ENCODE results near the gene MTUS2. TPM values are rescaled to one million over a fixed set of nuclear protein-coding genes. Genes with fewer than 3 reads are reported as not detected.

MTUS2 gene
- total RNA-seq, 1 experiment from 2014 or later: 0.35 TPM

- no peaks in the 10 kb centered on the region for H3K4me1 ChIP-seq (ENCODE audit: insufficient read depth, low read length)
- peak overlapping the region; percentile 80 for H3K4me2 ChIP-seq (ENCODE audit: insufficient read depth, insufficient read length, low read length)
- H3T11ph ChIP-seq (ENCODE audit: low read length): no peak overlapping the region
- H3K27ac Mint-ChIP-seq: no peak overlapping the region
- H3K4me3 Mint-ChIP-seq: peak overlapping the region; percentile 69 to 91; a peak in 4 of 5 replicates
- DNase-seq: no peak
- no peak overlapping the region for H3K4ac ChIP-seq (ENCODE audit: low read depth, low read length)
- no peak overlapping the region for H3K18ac ChIP-seq (ENCODE audit: insufficient read length, low read depth, low read length)
- H3K27me3 Mint-ChIP-seq (ENCODE audit: low read depth): peaks cover 36% of the 10 kb centered on the region
- no peak overlapping the region for H2BK15ac ChIP-seq (ENCODE audit: low read depth, low read length)
- no peak overlapping the region for H2BK12ac ChIP-seq (ENCODE audit: insufficient read length, low read depth, low read length)
- no peak overlapping the region for H3K23ac ChIP-seq (ENCODE audit: insufficient read length, low read depth, low read length)
- H2BK120ac ChIP-seq (ENCODE audit: low read depth, low read length, poor library complexity, severe bottlenecking): no peak overlapping the region
- WGBS (ENCODE audit: extremely low coverage, insufficient read length, low lambda C conversion rate): no CpG with 5 or more reads among the region's 2 CpGs
- H3K36me3 Mint-ChIP-seq (ENCODE audit: insufficient read depth in 1 of 3, low read depth in 3 of 3): no peaks in the 10 kb centered on the region
- H3K79me2 ChIP-seq (ENCODE audit: insufficient read depth, low read length): no peaks in the 10 kb centered on the region
- no peak overlapping the region for H4K8ac ChIP-seq (replicated peaks; ENCODE audit: insufficient read length, low read depth, low read length)
- no peaks in the 10 kb centered on the region for H3K9me3 ChIP-seq (ENCODE audit: control insufficient read depth, low read depth, low read length)
- H3K14ac ChIP-seq (ENCODE audit: insufficient read depth, low read length): no peak overlapping the region
- no peak overlapping the region for H2AFZ ChIP-seq (ENCODE audit: low read length)
- no peaks in the 10 kb centered on the region for H3K27me3 ChIP-seq (ENCODE audit: insufficient read depth, low read length)
- no peaks in the 10 kb centered on the region for H4K20me1 ChIP-seq (ENCODE audit: control insufficient read depth, insufficient read depth, insufficient read length)
- peaks cover 9% of the 10 kb centered on the region for H3K23me2 ChIP-seq (ENCODE audit: insufficient read length, low read depth, low read length, poor library complexity, severe bottlenecking)
- H2AK5ac ChIP-seq (ENCODE audit: insufficient read length, low read length): no peak overlapping the region
- peaks cover 22 to 24% of the 10 kb centered on the region in 2 experiments for H3K4me1 Mint-ChIP-seq
- H3K9ac ChIP-seq (ENCODE audit: extremely low read depth, insufficient read length, low read length): no peak overlapping the region
- H2BK20ac ChIP-seq (ENCODE audit: low read depth, low read length, poor library complexity, severe bottlenecking): no peak overlapping the region
- no peaks in the 10 kb centered on the region for H3K79me1 ChIP-seq (ENCODE audit: insufficient read depth, low read depth, low read length, poor library complexity, severe bottlenecking)
- H3K56ac ChIP-seq (ENCODE audit: insufficient read length, low read depth, low read length): no peak overlapping the region
- no peak overlapping the region for H3K27ac ChIP-seq (ENCODE audit: insufficient read length, low read depth, low read length)
- no peaks in the 10 kb centered on the region for H3K9me3 Mint-ChIP-seq
- TF ChIP-seq CTCF (conservative IDR thresholded peaks at IDR 0.05): no peak
- H2BK5ac ChIP-seq (ENCODE audit: insufficient read length, low read length): no peak overlapping the region
- H4K91ac ChIP-seq (ENCODE audit: insufficient read length, low read depth, low read length): no peak overlapping the region
- H4K5ac ChIP-seq (ENCODE audit: insufficient read length, low read depth, low read length): no peak overlapping the region
Measured at GRCh38 chr13:29429286-29429900, 609.3 kb downstream of the MTUS2 start.

All from H9 (cell line).